Rectal smooth muscle tissue (tissue), 1 donor: ENCODE measurements around the gene C1orf167.

Experiments used
- H3K27ac ChIP-seq: one replicate; pipeline ENCODE4 v1.7.0; 2013; ENCODE audit warnings: low read depth, low read length, inconsistent platforms
- H3K27me3 ChIP-seq: one replicate; pipeline ENCODE4 v1.7.0; 2013; ENCODE audit warnings: low read length; ENCODE audit not compliant: control insufficient read depth, insufficient read depth
- H3K36me3 ChIP-seq: one replicate; pipeline ENCODE4 v1.7.0; 2013; ENCODE audit warnings: low read length; ENCODE audit not compliant: control insufficient read depth, insufficient read depth
- H3K4me1 ChIP-seq: one replicate; pipeline ENCODE4 v1.7.0; 2013; ENCODE audit warnings: low read length; ENCODE audit not compliant: control insufficient read depth, insufficient read depth
- H3K4me3 ChIP-seq: one replicate; pipeline ENCODE4 v1.7.0; 2013; ENCODE audit warnings: low read length
- H3K9ac ChIP-seq: one replicate; pipeline ENCODE4 v1.7.0; 2013; ENCODE audit warnings: low read length

C1orf167 gene

GRCh38 chr1:11753555-11754208, 8.3 kb upstream of the C1orf167 start:
- Histone ChIP-seq H3K36me3 (no peaks in the 10 kb centered on the region), H3K9ac (no peak overlapping the region), H3K4me1 (no peaks in the 10 kb centered on the region), H3K27ac (no peak overlapping the region), H3K27me3 (no peaks in the 10 kb centered on the region), H3K4me3 (no peak overlapping the region)

- no peaks in the 10 kb centered on the region for H3K4me1 ChIP-seq
- no peak overlapping the region for H3K4me3 ChIP-seq
- H3K9ac ChIP-seq, result no peak overlapping the region
- no peaks in the 10 kb centered on the region for H3K36me3 ChIP-seq
- H3K27me3 ChIP-seq, result peaks cover 3% of the 10 kb centered on the region
- H3K27ac ChIP-seq, result no peak overlapping the region
Observed at GRCh38 chr1:11757047-11757446, 4.9 kb upstream of the C1orf167 start.

GRCh38 chr1:11759791-11760190, 2.2 kb upstream of the C1orf167 start:
- Histone ChIP-seq H3K9ac (no peak overlapping the region), H3K27ac (no peak overlapping the region), H3K4me3 (no peak overlapping the region), H3K36me3 (no peaks in the 10 kb centered on the region), H3K4me1 (no peaks in the 10 kb centered on the region), H3K27me3 (peaks cover 3% of the 10 kb centered on the region)

- no peak overlapping the region for H3K9ac ChIP-seq
- no peaks in the 10 kb centered on the region for H3K36me3 ChIP-seq
- H3K27me3 ChIP-seq, result peaks cover 3% of the 10 kb centered on the region
- no peak overlapping the region for H3K27ac ChIP-seq
- H3K4me3 ChIP-seq, result no peak overlapping the region
- H3K4me1 ChIP-seq, result no peaks in the 10 kb centered on the region
Observed at GRCh38 chr1:11761285-11761684, 708 bp upstream of the C1orf167 start.

GRCh38 chr1:11764115-11764514, 2.1 kb downstream of the C1orf167 start:
- Histone ChIP-seq H3K27me3 (peaks cover 3% of the 10 kb centered on the region), H3K4me3 (no peak overlapping the region), H3K9ac (no peak overlapping the region), H3K36me3 (no peaks in the 10 kb centered on the region), H3K4me1 (no peaks in the 10 kb centered on the region), H3K27ac (no peak overlapping the region)

GRCh38 chr1:11764519-11764918, 2.5 kb downstream of the C1orf167 start:
- no peak overlapping the region for H3K9ac ChIP-seq
- no peak overlapping the region for H3K4me3 ChIP-seq
- peaks cover 3% of the 10 kb centered on the region for H3K27me3 ChIP-seq
- H3K27ac ChIP-seq, result no peak overlapping the region
- H3K4me1 ChIP-seq, result no peaks in the 10 kb centered on the region
- H3K36me3 ChIP-seq, result no peaks in the 10 kb centered on the region

- H3K27me3 ChIP-seq, result peaks cover 3% of the 10 kb centered on the region
- no peak overlapping the region for H3K27ac ChIP-seq
- no peaks in the 10 kb centered on the region for H3K4me1 ChIP-seq
- no peaks in the 10 kb centered on the region for H3K36me3 ChIP-seq
- no peak overlapping the region for H3K4me3 ChIP-seq
- no peak overlapping the region for H3K9ac ChIP-seq
Observed at GRCh38 chr1:11765661-11766428, 3.9 kb downstream of the C1orf167 start.

GRCh38 chr1:11766429-11766776, 4.4 kb downstream of the C1orf167 start:
- Histone ChIP-seq H3K9ac (no peak overlapping the region), H3K27me3 (peaks cover 3% of the 10 kb centered on the region), H3K4me1 (no peaks in the 10 kb centered on the region), H3K4me3 (no peak overlapping the region), H3K36me3 (no peaks in the 10 kb centered on the region), H3K27ac (no peak overlapping the region)

- H3K9ac ChIP-seq, result no peak overlapping the region
- H3K4me1 ChIP-seq, result no peaks in the 10 kb centered on the region
- H3K36me3 ChIP-seq, result no peaks in the 10 kb centered on the region
- no peaks in the 10 kb centered on the region for H3K27me3 ChIP-seq
- H3K4me3 ChIP-seq, result no peak overlapping the region
- H3K27ac ChIP-seq, result no peak overlapping the region
Observed at GRCh38 chr1:11767922-11768704, 6.1 kb downstream of the C1orf167 start.

- no peak overlapping the region for H3K9ac ChIP-seq
- no peak overlapping the region for H3K4me3 ChIP-seq
- H3K36me3 ChIP-seq, result no peaks in the 10 kb centered on the region
- H3K4me1 ChIP-seq, result no peaks in the 10 kb centered on the region
- H3K27me3 ChIP-seq, result no peaks in the 10 kb centered on the region
- no peak overlapping the region for H3K27ac ChIP-seq
Observed at GRCh38 chr1:11768821-11769220, 6.8 kb downstream of the C1orf167 start.

- Histone ChIP-seq H3K27ac (no peak overlapping the region), H3K4me3 (no peak overlapping the region), H3K36me3 (no peaks in the 10 kb centered on the region), H3K4me1 (no peaks in the 10 kb centered on the region), H3K9ac (no peak overlapping the region), H3K27me3 (no peaks in the 10 kb centered on the region)
Observed at GRCh38 chr1:11769274-11769673, 7.3 kb downstream of the C1orf167 start.

- Histone ChIP-seq H3K4me1 (no peaks in the 10 kb centered on the region), H3K27me3 (no peaks in the 10 kb centered on the region), H3K4me3 (no peak overlapping the region), H3K36me3 (no peaks in the 10 kb centered on the region), H3K9ac (no peak overlapping the region), H3K27ac (no peak overlapping the region)
Observed at GRCh38 chr1:11770011-11770410, 8.0 kb downstream of the C1orf167 start.
